CD4-positive, CD25-positive, alpha-beta regulatory T cell (primary cell): ENCODE data around the gene UNC5B. TPM values are rescaled to one million over a fixed set of nuclear protein-coding genes. Genes with fewer than 3 reads are reported as not detected.

Source experiments
- ATAC-seq, 2 donors: fragments of 150-1000 bp; cut with Tn5 transposase; one replicate each; pipeline ENCODE4 v1.10.0; 2021; ENCODE audit warnings: low read depth in 2 of 2, moderate number of reproducible peaks in 2 of 2, moderate library complexity in 1 of 2
- DNase-seq, 3 donors: peaks; one replicate each; pipeline versions ENCODE4 v3.0.0 to v3.0.0-alpha.2; 2012 to 2022; ENCODE audit warnings: mixed read lengths in 1 of 3
- H3K27ac ChIP-seq: one replicate; pipeline ENCODE4 v1.7.0; 2013; ENCODE audit warnings: mild to moderate bottlenecking, low read length; ENCODE audit not compliant: insufficient read depth, poor library complexity, severe bottlenecking
- H3K27me3 ChIP-seq: one replicate; pipeline ENCODE4 v1.7.0; 2013; ENCODE audit warnings: low read length; ENCODE audit not compliant: control insufficient read depth, insufficient read depth
- H3K36me3 ChIP-seq: one replicate; pipeline ENCODE4 v1.7.0; 2013; ENCODE audit warnings: mild to moderate bottlenecking, low read length, moderate library complexity; ENCODE audit not compliant: control insufficient read depth, insufficient read depth
- H3K4me1 ChIP-seq: 2 replicates; pipeline ENCODE4 v1.7.0; 2013; ENCODE audit warnings: mild to moderate bottlenecking, low read length; ENCODE audit not compliant: insufficient read depth, control insufficient read depth, poor library complexity, severe bottlenecking
- H3K4me3 ChIP-seq: one replicate; pipeline ENCODE4 v1.7.0; 2013; ENCODE audit warnings: low read depth, mild to moderate bottlenecking, low read length, moderate library complexity
- H3K9me3 ChIP-seq, 2 experiments: 1 replicate in 1 of 2; 2 replicates in 1 of 2; pipeline ENCODE4 v1.7.0; 2013; ENCODE audit warnings: low read length in 2 of 2, mild to moderate bottlenecking in 1 of 2, moderate library complexity in 1 of 2; ENCODE audit not compliant: control insufficient read depth in 2 of 2
- H3K27ac Mint-ChIP-seq, 3 donors: one replicate each; pipeline ENCODE4 v1.8.0; 2020 to 2022; ENCODE audit warnings: mild to moderate bottlenecking in 3 of 3, mixed read lengths in 3 of 3, moderate library complexity in 2 of 3
- H3K27me3 Mint-ChIP-seq: one replicate; pipeline ENCODE4 v1.8.0; 2022; ENCODE audit warnings: mild to moderate bottlenecking, mixed read lengths
- H3K36me3 Mint-ChIP-seq: one replicate; pipeline ENCODE4 v1.8.0; 2020; ENCODE audit warnings: mixed read lengths
- H3K4me1 Mint-ChIP-seq, 4 donors: one replicate each; pipeline ENCODE4 v1.8.0; 2020 to 2022; ENCODE audit warnings: mixed read lengths in 4 of 4, mild to moderate bottlenecking in 1 of 4
- H3K4me3 Mint-ChIP-seq, 4 donors: one replicate each; pipeline ENCODE4 v1.8.0; 2020 to 2022; ENCODE audit warnings: mild to moderate bottlenecking in 4 of 4, mixed read lengths in 4 of 4, moderate library complexity in 3 of 4
- H3K9me3 Mint-ChIP-seq, 7 donors: one replicate each; pipeline ENCODE4 v1.8.0; 2020 to 2022; ENCODE audit warnings: mixed read lengths in 7 of 7, mild to moderate bottlenecking in 3 of 7, moderate library complexity in 2 of 7
- polyA plus RNA-seq, 4 donors: library from polyadenylated mRNA; unstranded; fragments of 300-500 nt; fragmentation: Illumina TruSeq; gene quantifications; one replicate each; pipeline ENCODE4 v1.2.3, GENCODE V29; 2021
- total RNA-seq: library from RNA; stranded (reverse); gene quantifications from one replicate; pipeline ENCODE4 v1.2.3, GENCODE V29; 2022

The UNC5B gene
- total and polyA plus RNA-seq, 5 donors from 2014 or later, result 0.07 TPM; not detected in 4

GRCh38 chr10:71228875-71229675, 16.7 kb downstream of the UNC5B start:
- Mint-ChIP-seq H3K9me3 (no peaks in the 10 kb centered on the region), H3K4me3 (no peak overlapping the region)

GRCh38 chr10:71229726-71230655, 17.6 kb downstream of the UNC5B start:
- Mint-ChIP-seq H3K4me3 (no peak overlapping the region), H3K4me1 (no peaks in the 10 kb centered on the region), H3K36me3 (no peaks in the 10 kb centered on the region), H3K27me3 (no peaks in the 10 kb centered on the region), H3K27ac (no peak overlapping the region), H3K9me3 (no peaks in the 10 kb centered on the region)
- no peak for ATAC-seq
- H3K27ac ChIP-seq, result no peak overlapping the region
- H3K36me3 ChIP-seq, result no peaks in the 10 kb centered on the region
- H3K9me3 ChIP-seq, result no peaks in the 10 kb centered on the region
- H3K4me3 ChIP-seq, result no peak overlapping the region
- no peaks in the 10 kb centered on the region for H3K27me3 ChIP-seq
- no peaks in the 10 kb centered on the region for H3K4me1 ChIP-seq
- no peak for DNase-seq

More at GRCh38 chr10:71228875-71229675, 16.7 kb downstream of the UNC5B start:
- ATAC-seq (no peak), DNase-seq (no peak)
- no peak overlapping the region for H3K27ac Mint-ChIP-seq
- H3K36me3 Mint-ChIP-seq, result no peaks in the 10 kb centered on the region
- no peaks in the 10 kb centered on the region for H3K9me3 ChIP-seq
- H3K27me3 Mint-ChIP-seq, result no peaks in the 10 kb centered on the region
- H3K27ac ChIP-seq, result no peak overlapping the region
- no peaks in the 10 kb centered on the region for H3K4me1 ChIP-seq
- no peaks in the 10 kb centered on the region for H3K4me1 Mint-ChIP-seq
- H3K4me3 ChIP-seq, result no peak overlapping the region
- no peaks in the 10 kb centered on the region for H3K36me3 ChIP-seq
- H3K27me3 ChIP-seq, result no peaks in the 10 kb centered on the region

GRCh38 chr10:71230656-71231025, 18.3 kb downstream of the UNC5B start:
- H3K27ac ChIP-seq, result no peak overlapping the region
- H3K4me3 ChIP-seq, result no peak overlapping the region
- H3K36me3 ChIP-seq, result no peaks in the 10 kb centered on the region
- Mint-ChIP-seq H3K4me1 (no peaks in the 10 kb centered on the region), H3K27me3 (no peaks in the 10 kb centered on the region), H3K4me3 (no peak overlapping the region), H3K36me3 (no peaks in the 10 kb centered on the region), H3K9me3 (no peaks in the 10 kb centered on the region), H3K27ac (no peak overlapping the region)
- DNase-seq (no peak), ATAC-seq (no peak)
- H3K4me1 ChIP-seq, result no peaks in the 10 kb centered on the region
- no peaks in the 10 kb centered on the region for H3K9me3 ChIP-seq
- H3K27me3 ChIP-seq, result no peaks in the 10 kb centered on the region

- Mint-ChIP-seq H3K4me3 (no peak overlapping the region), H3K9me3 (no peaks in the 10 kb centered on the region), H3K36me3 (no peaks in the 10 kb centered on the region), H3K27ac (no peak overlapping the region), H3K4me1 (no peaks in the 10 kb centered on the region), H3K27me3 (no peaks in the 10 kb centered on the region)
- no peak for DNase-seq
- Histone ChIP-seq H3K36me3 (no peaks in the 10 kb centered on the region), H3K4me3 (no peak overlapping the region), H3K4me1 (no peaks in the 10 kb centered on the region), H3K27me3 (no peaks in the 10 kb centered on the region), H3K27ac (no peak overlapping the region), H3K9me3 (no peaks in the 10 kb centered on the region)
- no peak for ATAC-seq
These were observed 18.8 kb downstream of the UNC5B start for GRCh38 chr10:71231206-71231605.

GRCh38 chr10:71232089-71232998, 20.0 kb downstream of the UNC5B start:
- DNase-seq, result no peak
- ATAC-seq, result no peak
- Mint-ChIP-seq H3K9me3 (no peaks in the 10 kb centered on the region), H3K36me3 (no peaks in the 10 kb centered on the region), H3K27ac (no peak overlapping the region), H3K4me1 (no peaks in the 10 kb centered on the region), H3K27me3 (no peaks in the 10 kb centered on the region), H3K4me3 (no peak overlapping the region)
- Histone ChIP-seq H3K9me3 (no peaks in the 10 kb centered on the region), H3K27me3 (no peaks in the 10 kb centered on the region), H3K4me3 (no peak overlapping the region), H3K4me1 (no peaks in the 10 kb centered on the region), H3K27ac (no peak overlapping the region), H3K36me3 (no peaks in the 10 kb centered on the region)

- ATAC-seq, result no peak
These were observed 21.1 kb downstream of the UNC5B start for GRCh38 chr10:71233482-71233892.

More at GRCh38 chr10:71233482-71233892, 21.1 kb downstream of the UNC5B start:
- Mint-ChIP-seq H3K4me3 (no peak overlapping the region), H3K27ac (no peak overlapping the region), H3K4me1 (no peaks in the 10 kb centered on the region), H3K36me3 (no peaks in the 10 kb centered on the region), H3K9me3 (no peaks in the 10 kb centered on the region), H3K27me3 (no peaks in the 10 kb centered on the region)
- H3K36me3 ChIP-seq, result no peaks in the 10 kb centered on the region
- no peaks in the 10 kb centered on the region for H3K27me3 ChIP-seq
- no peak overlapping the region for H3K27ac ChIP-seq
- no peak overlapping the region for H3K4me3 ChIP-seq
- H3K9me3 ChIP-seq, result no peaks in the 10 kb centered on the region
- no peak for DNase-seq
- H3K4me1 ChIP-seq, result no peaks in the 10 kb centered on the region
